HEK293 (cell line): Measurements from ENCODE around the gene ADAMTS2.
A peak's percentile ranks its signal among the peaks of the same experiment; 100 is the strongest.

Experiments used
- CTCF ChIA-PET: fragments of 350-600 bp; formaldehyde crosslinking; extraction: SDS; loops from one replicate; lab custom pipeline; 2021; ENCODE audit warnings: antibody characterized with exemption; lab: Yijun Ruan, JAX
- POLR2A ChIA-PET: fragments of 300-600 bp; formaldehyde crosslinking; extraction: SDS; loops from one replicate; lab custom pipeline; 2020; ENCODE audit warnings: antibody characterized with exemption, inconsistent platforms; lab: Yijun Ruan, JAX
- H3K27ac ChIP-seq: fragments of 200-500 bp; sonication (Bioruptor generic); 2 replicates; pipeline ENCODE4 v1.5.1; 2014; ENCODE audit warnings: low read depth, low read length, control low read depth, inconsistent platforms; ENCODE audit errors: extremely low read depth
- H3K36me3 ChIP-seq, 2 experiments: fragments of 200-500 bp in 1 of 2; sonication (Bioruptor generic) in 1 of 2; 1 replicate in 1 of 2; 2 replicates in 1 of 2; pipeline ENCODE4 v1.5.1; 2014 to 2017; ENCODE audit warnings: inconsistent platforms in 2 of 2, low read length in 2 of 2; ENCODE audit not compliant: control insufficient read depth in 2 of 2, insufficient read depth in 1 of 2
- H3K4me1 ChIP-seq: fragments of 200-500 bp; sonication (Bioruptor generic); 2 replicates; pipeline ENCODE4 v1.5.1; 2014; ENCODE audit warnings: mild to moderate bottlenecking, low read length, inconsistent platforms; ENCODE audit not compliant: control insufficient read depth, insufficient read depth
- H3K4me3 ChIP-seq: 2 replicates; pipeline ENCODE4 v1.5.1; 2011; ENCODE audit warnings: low read depth, mild to moderate bottlenecking, control low read depth, low read length, moderate library complexity
- H3K9me3 ChIP-seq: fragments of 200-500 bp; sonication (Bioruptor generic); 2 replicates; pipeline ENCODE4 v1.5.1; 2014; ENCODE audit warnings: low read depth, low read length, inconsistent platforms; ENCODE audit not compliant: control insufficient read depth, insufficient read depth
- EGR2 ChIP-seq: fragments of 450-650 bp; formaldehyde crosslinking; IDR thresholded peaks from 2 replicates; pipeline ENCODE4 v1.5.1; 2016; ENCODE audit warnings: low read depth, missing biosample characterization, missing genetic modification characterization
- GLIS2 ChIP-seq: fragments of 450-650 bp; formaldehyde crosslinking; IDR thresholded peaks from 2 replicates; pipeline ENCODE4 v1.5.1; 2016; ENCODE audit warnings: missing biosample characterization, missing genetic modification characterization
- PRDM10 ChIP-seq: fragments of 450-650 bp; formaldehyde crosslinking; IDR thresholded peaks from 2 replicates; pipeline ENCODE4 v1.5.1; 2016; ENCODE audit warnings: missing biosample characterization, missing genetic modification characterization
- SETDB1 ChIP-seq: IDR thresholded peaks from one replicate; pipeline ENCODE4 v1.6.1; 2017; ENCODE audit warnings: mild to moderate bottlenecking, low read length, moderate library complexity, mixed read lengths; ENCODE audit not compliant: insufficient read length
- ZBTB17 ChIP-seq: fragments of 450-650 bp; formaldehyde crosslinking; IDR thresholded peaks from 2 replicates; pipeline ENCODE4 v1.5.1; 2016; ENCODE audit warnings: missing biosample characterization, missing genetic modification characterization
- ZBTB20 ChIP-seq: fragments of 450-650 bp; formaldehyde crosslinking; IDR thresholded peaks from 2 replicates; pipeline ENCODE4 v1.5.1; 2016; ENCODE audit warnings: missing biosample characterization, missing genetic modification characterization
- ZBTB48 ChIP-seq: fragments of 450-650 bp; formaldehyde crosslinking; IDR thresholded peaks from 2 replicates; pipeline ENCODE4 v1.5.1; 2016; ENCODE audit warnings: missing biosample characterization, missing genetic modification characterization
- ZBTB8A ChIP-seq: fragments of 450-650 bp; formaldehyde crosslinking; IDR thresholded peaks from 2 replicates; pipeline ENCODE4 v1.5.1; 2016; ENCODE audit warnings: missing biosample characterization, missing genetic modification characterization
- ZFP69B ChIP-seq: fragments of 450-650 bp; formaldehyde crosslinking; IDR thresholded peaks from 2 replicates; pipeline ENCODE4 v1.5.1; 2016; ENCODE audit warnings: missing biosample characterization, missing genetic modification characterization
- ZNF221 ChIP-seq: fragments of 450-650 bp; formaldehyde crosslinking; IDR thresholded peaks from 2 replicates; pipeline ENCODE4 v1.5.1; 2017; ENCODE audit warnings: missing biosample characterization, missing genetic modification characterization, borderline replicate concordance
- ZNF555 ChIP-seq: fragments of 450-650 bp; formaldehyde crosslinking; conservative IDR thresholded peaks from 2 replicates; pipeline ENCODE4 v1.5.1; 2017; ENCODE audit warnings: missing biosample characterization, mild to moderate bottlenecking, missing genetic modification characterization, inconsistent platforms
- ZNF561 ChIP-seq: fragments of 450-650 bp; IDR thresholded peaks from 2 replicates; pipeline ENCODE4 v1.5.1; 2018; ENCODE audit warnings: missing biosample characterization, missing genetic modification characterization, borderline replicate concordance
- TF ChIP-seq, protein P1 (sequence below): fragments of 450-650 bp; formaldehyde crosslinking; IDR thresholded peaks from 2 replicates; pipeline ENCODE4 v1.5.1; 2016; ENCODE audit warnings: missing biosample characterization, missing genetic modification characterization
- TF ChIP-seq, protein P2 (sequence below): fragments of 450-650 bp; formaldehyde crosslinking; IDR thresholded peaks from 2 replicates; pipeline ENCODE4 v1.5.1; 2017; ENCODE audit warnings: missing biosample characterization, missing genetic modification characterization

ADAMTS2 gene

DNA sequence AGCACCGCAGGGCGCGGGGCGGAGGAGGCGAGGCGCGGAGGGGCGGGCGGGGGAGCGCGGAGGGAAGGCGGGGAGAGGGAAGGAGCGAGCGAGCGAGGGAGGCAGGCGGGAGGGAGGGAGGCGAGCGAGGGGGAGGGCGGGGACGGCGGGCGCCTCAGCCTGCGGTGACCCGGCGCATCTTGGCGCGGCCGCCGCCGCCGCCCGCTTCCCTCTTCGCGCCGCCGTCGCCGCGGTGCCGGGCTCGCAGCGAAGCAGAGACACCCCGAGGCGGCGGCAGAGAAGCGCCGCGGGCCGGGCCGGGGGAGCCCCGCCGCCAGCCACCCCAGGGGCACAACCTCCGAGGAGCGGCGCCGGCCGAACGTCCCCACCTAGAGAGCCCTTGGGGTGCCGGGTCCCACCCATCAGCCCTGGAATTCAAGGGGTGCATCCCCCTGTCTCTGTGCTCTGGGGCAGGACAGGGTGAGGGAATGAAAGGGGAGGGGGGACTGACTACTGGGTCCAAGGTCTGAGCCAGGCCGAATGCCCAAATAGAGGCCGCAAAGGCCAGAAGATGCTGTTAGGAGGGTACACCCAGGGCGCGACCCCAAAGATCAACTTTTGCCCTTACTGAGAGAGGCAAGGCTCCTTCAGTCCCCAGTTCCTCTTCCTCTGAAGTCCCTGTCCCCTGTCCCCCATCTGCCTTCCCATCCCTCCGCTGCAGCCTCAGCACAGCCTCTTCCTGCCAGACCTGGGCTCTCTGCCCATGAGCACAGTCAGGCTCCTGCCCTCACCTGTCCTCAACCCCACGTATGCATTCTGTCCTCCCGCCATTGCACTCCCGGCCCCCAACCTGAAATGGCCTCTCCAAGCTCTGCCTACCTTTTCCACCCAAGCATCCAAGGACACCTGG is at the start of gene ADAMTS2:
Gene ADAMTS2 (minus strand): TSS at position 29 of the 889 bp plus-strand sequence. CDS start 133 bp downstream, outside the sequence.
- TF ChIP-seq ZBTB48 (tag by site-specific recombination) = peak; percentile 52; the same call in 1 of the 2 replicates
- no peak for TF ChIP-seq ZNF555
- TF ChIP-seq ZBTB8A = 0 out of 2 replicates have a peak, but pooled peaks have one; percentile 17
- TF ChIP-seq, protein P1, sequence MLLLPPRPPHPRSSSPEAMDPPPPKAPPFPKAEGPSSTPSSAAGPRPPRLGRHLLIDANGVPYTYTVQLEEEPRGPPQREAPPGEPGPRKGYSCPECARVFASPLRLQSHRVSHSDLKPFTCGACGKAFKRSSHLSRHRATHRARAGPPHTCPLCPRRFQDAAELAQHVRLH (tag by site-specific recombination) = no peak
- TF ChIP-seq PRDM10 (tag by site-specific recombination) = 0 out of 2 replicates have a peak, but pooled peaks have one; percentile 32
- 0 out of 2 replicates have a peak, but pooled peaks have one; percentile 17 for TF ChIP-seq GLIS2
- TF ChIP-seq ZFP69B = no peak
- peak; percentile 34; the same call in 1 of the 2 replicates for TF ChIP-seq ZBTB17
- no peak for TF ChIP-seq EGR2 (tag by site-specific recombination)
- TF ChIP-seq ZBTB20 = peak; percentile 34; the same call in 1 of the 2 replicates
- no peak for TF ChIP-seq ZNF561 (tag by site-specific recombination)
- no peak for TF ChIP-seq ZNF221 (tag by site-specific recombination)
- H3K4me3 ChIP-seq = peak within 1 kb of the TSS; percentile 41
- H3K27ac ChIP-seq = peak within 1 kb of the TSS; percentile 37; the same call in 1 of the 2 replicates
- no peaks in the 10 kb centered on the region for H3K9me3 ChIP-seq
- H3K36me3 ChIP-seq = no peaks in the 10 kb centered on the region
- ChIA-PET POLR2A (no interaction called here), CTCF (no interaction called here)
- H3K4me1 ChIP-seq = no peaks in the 10 kb centered on the region; the same call in 1 of the 2 replicates

GRCh38 chr5:179393078-179393477 is 47.8 kb upstream of the ADAMTS2 start:
- no peaks in the 10 kb centered on the region for H3K4me1 ChIP-seq
- H3K27ac ChIP-seq = no peak overlapping the region
- no peaks in the 10 kb centered on the region for H3K36me3 ChIP-seq
- ChIA-PET POLR2A (no interaction called here), CTCF (no interaction called here)
- TF ChIP-seq SETDB1 = peak; percentile 67
- TF ChIP-seq, protein P2, sequence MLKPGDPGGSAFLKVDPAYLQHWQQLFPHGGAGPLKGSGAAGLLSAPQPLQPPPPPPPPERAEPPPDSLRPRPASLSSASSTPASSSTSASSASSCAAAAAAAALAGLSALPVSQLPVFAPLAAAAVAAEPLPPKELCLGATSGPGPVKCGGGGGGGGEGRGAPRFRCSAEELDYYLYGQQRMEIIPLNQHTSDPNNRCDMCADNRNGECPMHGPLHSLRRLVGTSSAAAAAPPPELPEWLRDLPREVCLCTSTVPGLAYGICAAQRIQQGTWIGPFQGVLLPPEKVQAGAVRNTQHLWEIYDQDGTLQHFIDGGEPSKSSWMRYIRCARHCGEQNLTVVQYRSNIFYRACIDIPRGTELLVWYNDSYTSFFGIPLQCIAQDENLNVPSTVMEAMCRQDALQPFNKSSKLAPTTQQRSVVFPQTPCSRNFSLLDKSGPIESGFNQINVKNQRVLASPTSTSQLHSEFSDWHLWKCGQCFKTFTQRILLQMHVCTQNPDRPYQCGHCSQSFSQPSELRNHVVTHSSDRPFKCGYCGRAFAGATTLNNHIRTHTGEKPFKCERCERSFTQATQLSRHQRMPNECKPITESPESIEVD = no peak
- H3K4me3 ChIP-seq = no peak overlapping the region
- H3K9me3 ChIP-seq = peaks cover 2% of the 10 kb centered on the region; the same call in 1 of the 2 replicates
